Endothelial cell of umbilical vein (primary cell): Measurements from ENCODE around the gene FLNB. TPM values are rescaled to one million over a fixed set of nuclear protein-coding genes. Genes with fewer than 3 reads are reported as not detected.

Experiments used
- BruUV-seq: library from RNA; stranded (reverse); fragments of 400-500 nt; replicated peaks from 2 replicates; lab custom pipeline; 2021; lab: Mats Ljungman, UMichigan
- CTCF ChIA-PET: fragments of 300-600, 350-600 bp; sonication (Branson Sonifier 250); formaldehyde crosslinking; loops from one replicate; lab custom pipeline; 2021; ENCODE audit warnings: antibody characterized with exemption, inconsistent platforms; lab: Charles Lee
- POLR2A ChIA-PET: fragments of 300-600, 350-600 bp; sonication (Branson Sonifier 250); formaldehyde crosslinking; loops from one replicate; lab custom pipeline; 2021; ENCODE audit warnings: antibody characterized with exemption, inconsistent platforms; lab: Charles Lee
- DNase-seq: peaks from one replicate; pipeline ENCODE4 v3.0.0-alpha.2; 2011; ENCODE audit warnings: low read depth, low spot score
- FAIRE-seq: peaks from 2 replicates; lab custom pipeline; 2011; peaks lifted over from hg19 to GRCh38; lab: Jason Lieb, UNC
- H2AFZ ChIP-seq: 2 replicates; pipeline ENCODE4 v1.6.0; 2012; ENCODE audit warnings: low read depth, low read length, control low read depth, inconsistent platforms
- H3K27ac ChIP-seq: 2 replicates; pipeline ENCODE4 v1.5.1; 2011; ENCODE audit warnings: low read depth, mild to moderate bottlenecking, control low read depth, low read length, moderate library complexity; ENCODE audit not compliant: insufficient read depth
- H3K27me3 ChIP-seq, 2 experiments: 2 replicates each; pipeline versions ENCODE4 v1.6.0 to v1.6.1; 2011; ENCODE audit warnings: low read length in 2 of 2, mixed read lengths in 1 of 2; ENCODE audit not compliant: control insufficient read depth in 2 of 2, insufficient read depth in 2 of 2
- H3K36me3 ChIP-seq, 2 experiments: 2 replicates in 1 of 2; 3 replicates in 1 of 2; pipeline ENCODE4 v1.5.1; 2011; ENCODE audit warnings: low read length in 2 of 2, mild to moderate bottlenecking in 1 of 2, moderate library complexity in 1 of 2; ENCODE audit not compliant: control insufficient read depth in 2 of 2, insufficient read depth in 2 of 2; ENCODE audit errors: extremely low read depth in 1 of 2
- H3K4me1 ChIP-seq: 3 replicates; pipeline ENCODE4 v1.5.1; 2011; ENCODE audit warnings: mild to moderate bottlenecking, low read length; ENCODE audit not compliant: control insufficient read depth, insufficient read depth; ENCODE audit errors: extremely low read depth
- H3K4me2 ChIP-seq: 2 replicates; pipeline ENCODE4 v1.6.1; 2011; ENCODE audit warnings: low read length, control low read depth, mixed read lengths; ENCODE audit not compliant: insufficient read depth
- H3K4me3 ChIP-seq, 3 experiments: fragments of 200-600 bp in 1 of 3; sonication (generic), shearing (Covaris generic) in 1 of 3; replicated peaks in 1 of 3; 2 replicates each; pipeline ENCODE4 v1.5.1; 2011 to 2016; ENCODE audit warnings: control low read depth in 3 of 3, low read length in 3 of 3, mild to moderate bottlenecking in 2 of 3, inconsistent platforms in 1 of 3, low read depth in 1 of 3, moderate library complexity in 1 of 3; ENCODE audit not compliant: insufficient read depth in 1 of 3
- H3K79me2 ChIP-seq: 2 replicates; pipeline ENCODE4 v1.6.0; 2012; ENCODE audit warnings: low read length, inconsistent platforms; ENCODE audit not compliant: control insufficient read depth, insufficient read depth
- H3K9ac ChIP-seq: replicated peaks from 2 replicates; pipeline ENCODE3; 2011; ENCODE audit warnings: low read length, control low read depth; ENCODE audit not compliant: insufficient read depth; ENCODE audit errors: extremely low read depth
- H3K9me1 ChIP-seq: replicated peaks from 3 replicates; pipeline ENCODE4 v1.6.0; 2011; ENCODE audit warnings: mild to moderate bottlenecking, low read length; ENCODE audit not compliant: control insufficient read depth, insufficient read depth; ENCODE audit errors: extremely low read depth
- H3K9me3 ChIP-seq: replicated peaks from 2 replicates; pipeline ENCODE4 v1.5.1; 2012; ENCODE audit warnings: low read length, inconsistent platforms; ENCODE audit not compliant: control insufficient read depth, insufficient read depth
- H4K20me1 ChIP-seq: replicated peaks from 2 replicates; pipeline ENCODE3; 2011; ENCODE audit warnings: mild to moderate bottlenecking, low read length; ENCODE audit not compliant: control insufficient read depth, insufficient read depth; ENCODE audit errors: extremely low read depth
- EZH2 ChIP-seq: IDR thresholded peaks from 2 replicates; pipeline ENCODE4 v1.6.1; 2012; ENCODE audit warnings: borderline replicate concordance, low read depth, mild to moderate bottlenecking, moderate library complexity, low read length, inconsistent platforms; ENCODE audit not compliant: severe bottlenecking
- FOS ChIP-seq: IDR thresholded peaks from 2 replicates; pipeline ENCODE4 v1.6.1; 2011; ENCODE audit warnings: mild to moderate bottlenecking, low read length, moderate library complexity, borderline replicate concordance; ENCODE audit not compliant: insufficient read depth
- GATA2 ChIP-seq: IDR thresholded peaks from 2 replicates; pipeline ENCODE4 v1.7.0; 2011; ENCODE audit warnings: low read depth, mild to moderate bottlenecking, moderate library complexity, mixed read lengths, low read length; ENCODE audit not compliant: insufficient read length, insufficient read depth
- JUN ChIP-seq: IDR thresholded peaks from 2 replicates; pipeline ENCODE4 v1.6.1; 2011; ENCODE audit warnings: borderline replicate concordance, low read depth; ENCODE audit not compliant: insufficient read length, insufficient read depth
- MAX ChIP-seq: IDR thresholded peaks from 2 replicates; pipeline ENCODE4 v1.6.1; 2011; ENCODE audit not compliant: insufficient read depth, insufficient read length
- MYC ChIP-seq: IDR thresholded peaks from one replicate; pipeline ENCODE4 v1.6.1; 2011; ENCODE audit warnings: mild to moderate bottlenecking, low read depth, low read length
- POLR2A ChIP-seq: IDR thresholded peaks from 2 replicates; pipeline ENCODE4 v1.6.1; 2012; ENCODE audit warnings: low read depth, mild to moderate bottlenecking, control low read depth, low read length
- POLR2AphosphoS5 ChIP-seq: IDR thresholded peaks from 2 replicates; pipeline ENCODE4 v1.6.1; 2012; ENCODE audit warnings: low read depth, mild to moderate bottlenecking, control low read depth, low read length, moderate library complexity; ENCODE audit not compliant: insufficient read depth
- dilution Hi-C: fragments of 300-500 bp; cut with MboI; formaldehyde crosslinking; loops from one replicate; pipeline ENCODE4 v1.15.0; 2019; ENCODE audit warnings: low sequenced_read_pairs; ENCODE audit not compliant: extremely low pct_ligation_motif_present
- intact Hi-C: fragments of 100-400 bp; cut with micrococcal nuclease; formaldehyde crosslinking; loops from one replicate; pipeline ENCODE4 v1.10.0; 2022
- polyA plus RNA-seq, 4 experiments: library from polyadenylated mRNA; depleted of rRNA in 3 of 4; stranded (reverse) in 3 of 4; unstranded in 1 of 4; fragments of >200 nt; gene quantifications; 2 replicates each; pipeline versions ENCODE4 v1.2.1 to v1.2.3, GENCODE V29; 2011 to 2012; ENCODE audit warnings: missing spikeins in 1 of 4
- total RNA-seq: library from RNA; stranded (reverse); gene quantifications from 2 replicates; pipeline ENCODE4 v1.2.3, GENCODE V29; 2021
- TF ChIP-seq, protein P1 (sequence below), 2 donors: IDR thresholded peaks; 1 replicate in 1 of 2; 2 replicates in 1 of 2; pipeline ENCODE4 v1.5.1; 2011; ENCODE audit warnings: low read length in 2 of 2, mild to moderate bottlenecking in 2 of 2, moderate library complexity in 2 of 2, control low read depth in 1 of 2, inconsistent platforms in 1 of 2, low read depth in 1 of 2; ENCODE audit not compliant: insufficient read depth in 1 of 2; ENCODE audit errors: extremely low read depth in 1 of 2

The FLNB gene
- total and polyA plus RNA-seq, 2 donors (not counting 3 experiments of a cell fraction or from before 2014, with no cell fraction given) = 479 to 670 TPM

DNA sequence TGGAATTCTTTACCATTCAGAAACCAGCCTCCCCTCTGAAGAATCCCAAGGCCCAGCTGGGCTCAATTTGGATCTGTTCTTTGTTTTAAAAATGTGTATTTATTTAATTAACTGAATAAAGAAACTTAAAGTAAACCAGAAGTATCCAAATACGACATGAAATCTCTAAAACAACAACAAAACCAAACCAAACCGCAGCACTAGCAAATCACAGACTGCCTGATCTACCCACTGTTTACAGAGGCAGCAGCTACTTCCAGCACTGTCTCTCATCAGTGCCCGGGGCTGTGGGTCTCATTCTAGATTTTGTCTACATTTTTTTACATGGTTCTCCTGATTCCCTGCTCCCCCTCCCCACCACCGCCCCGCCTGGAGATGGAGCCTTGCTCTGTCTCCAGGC lies 2.3 kb downstream of the FLNB start:
- no peak for DNase-seq
- intact Hi-C loops = loop anchor here (5.0 kb wide), 1 partner anchor 152 kb away; no protein-coding TSS in a partner anchor
- peak overlapping the region; percentile 62 to 93 (median 78) for H3K4me3 ChIP-seq
- H3K9ac ChIP-seq = peak overlapping the region; percentile 64
- no peaks in the 10 kb centered on the region for H3K27me3 ChIP-seq
- peak overlapping the region; percentile 30 for H3K27ac ChIP-seq
- no peak for FAIRE-seq
- ChIA-PET CTCF (interaction anchor here (0.7 to 1.9 kb wide), 4 partner anchors 10 to 167 kb away, joined by 3 to 8 read pairs (median 4); no protein-coding TSS in a partner anchor), POLR2A (interaction anchor here (1.1 to 2.4 kb wide), 3 partner anchors 15 to 71 kb away, joined by 3 to 6 read pairs (median 5); no protein-coding TSS in a partner anchor)
- BruUV-seq = no TSS peak
- dilution Hi-C loops = no loop called here
- H3K4me1 ChIP-seq = peaks cover 45% of the 10 kb centered on the region
- H3K4me2 ChIP-seq = peak overlapping the region; percentile 93
- H4K20me1 ChIP-seq = no peaks in the 10 kb centered on the region
- H2AFZ ChIP-seq = no peak overlapping the region
- H3K79me2 ChIP-seq = peaks cover 73% of the 10 kb centered on the region
- no peaks in the 10 kb centered on the region for H3K9me1 ChIP-seq
- TF ChIP-seq EZH2 (no peak), FOS (no peak), MAX (no peak), GATA2 (no peak), POLR2AphosphoS5 (no peak), JUN (no peak), MYC (no peak), POLR2A (no peak)
- TF ChIP-seq, protein P1, sequence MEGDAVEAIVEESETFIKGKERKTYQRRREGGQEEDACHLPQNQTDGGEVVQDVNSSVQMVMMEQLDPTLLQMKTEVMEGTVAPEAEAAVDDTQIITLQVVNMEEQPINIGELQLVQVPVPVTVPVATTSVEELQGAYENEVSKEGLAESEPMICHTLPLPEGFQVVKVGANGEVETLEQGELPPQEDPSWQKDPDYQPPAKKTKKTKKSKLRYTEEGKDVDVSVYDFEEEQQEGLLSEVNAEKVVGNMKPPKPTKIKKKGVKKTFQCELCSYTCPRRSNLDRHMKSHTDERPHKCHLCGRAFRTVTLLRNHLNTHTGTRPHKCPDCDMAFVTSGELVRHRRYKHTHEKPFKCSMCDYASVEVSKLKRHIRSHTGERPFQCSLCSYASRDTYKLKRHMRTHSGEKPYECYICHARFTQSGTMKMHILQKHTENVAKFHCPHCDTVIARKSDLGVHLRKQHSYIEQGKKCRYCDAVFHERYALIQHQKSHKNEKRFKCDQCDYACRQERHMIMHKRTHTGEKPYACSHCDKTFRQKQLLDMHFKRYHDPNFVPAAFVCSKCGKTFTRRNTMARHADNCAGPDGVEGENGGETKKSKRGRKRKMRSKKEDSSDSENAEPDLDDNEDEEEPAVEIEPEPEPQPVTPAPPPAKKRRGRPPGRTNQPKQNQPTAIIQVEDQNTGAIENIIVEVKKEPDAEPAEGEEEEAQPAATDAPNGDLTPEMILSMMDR (IDR thresholded peaks at IDR 0.05; ENCODE audit: extremely low read depth in 1 of 2, insufficient read depth in 1 of 2, low read depth in 1 of 2, low read length in 2 of 2) = no peak
- H3K36me3 ChIP-seq = peaks cover 0 to 4% of the 10 kb centered on the region in 2 experiments
- no peaks in the 10 kb centered on the region for H3K9me3 ChIP-seq
